COLO668 (cell line): ENCODE results near the gene FCN2.

ENCODE experiments used
- DNase-seq: peaks from one replicate; lab custom pipeline; 2025; ENCODE audit not compliant: unreplicated experiment; lab: John Stamatoyannopoulos, UW

Gene FCN2

GRCh38 chr9:134929193-134930158 lies 48.9 kb downstream of the FCN2 start:
- DNase-seq = no peak

DNA sequence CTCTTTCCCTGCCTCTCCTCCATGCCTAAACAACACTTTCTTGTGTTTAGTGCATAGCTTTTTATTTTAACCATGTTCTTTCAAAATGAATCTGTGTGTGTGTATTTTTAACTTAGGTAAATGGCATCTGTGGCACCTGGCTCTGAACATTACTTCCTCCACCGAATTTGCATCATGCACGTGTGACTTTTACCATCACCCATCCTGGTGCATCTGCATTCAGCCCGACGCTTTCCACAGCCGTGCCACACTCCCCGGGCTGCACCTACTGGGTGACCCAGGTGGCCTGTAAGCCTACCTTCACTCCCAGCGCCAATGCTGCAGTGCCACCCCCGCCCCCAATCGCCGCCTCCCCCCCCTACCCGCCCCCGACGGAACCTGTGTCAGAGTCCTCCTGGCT lies 49.8 kb downstream of the FCN2 start:
- no peak for DNase-seq

DNA sequence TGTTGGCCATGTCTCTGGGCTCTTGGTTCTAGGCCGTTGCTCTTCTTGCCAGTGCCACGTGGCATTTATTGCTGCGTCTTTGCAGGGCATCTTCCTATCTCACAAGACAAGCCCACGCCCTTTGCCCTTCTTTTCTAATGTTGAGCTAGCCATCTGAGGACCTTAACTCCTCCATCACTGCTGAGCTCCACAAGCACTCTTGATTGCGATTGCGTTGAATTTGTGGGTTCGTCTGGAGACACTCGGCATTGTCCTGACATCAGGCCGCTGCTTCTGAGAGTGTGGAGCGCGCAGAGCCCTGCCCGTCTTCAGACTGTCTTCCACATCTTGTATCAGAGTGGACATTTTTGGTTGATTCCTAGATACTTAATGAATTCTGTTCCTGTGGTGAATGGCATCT lies 51.6 kb downstream of the FCN2 start:
- DNase-seq = no peak

DNA sequence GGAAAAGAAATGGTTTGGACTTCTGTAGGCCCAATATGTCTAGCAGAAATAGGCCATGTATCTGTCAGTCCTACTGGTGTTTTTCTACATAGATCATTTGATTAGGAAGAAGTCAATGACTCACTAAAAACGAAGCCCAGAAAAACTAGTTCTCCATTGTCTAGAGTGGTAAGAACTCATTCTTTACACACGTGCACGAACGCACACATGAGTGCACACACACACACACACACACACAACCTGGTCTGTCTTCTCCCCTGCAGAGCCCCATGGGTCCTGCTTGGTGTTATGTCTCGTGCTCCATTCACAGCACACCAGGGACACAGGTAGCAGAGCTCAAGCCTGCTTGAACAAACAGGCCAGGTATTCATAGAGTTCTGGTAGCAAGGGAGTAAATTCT lies 52.0 kb downstream of the FCN2 start:
- no peak for DNase-seq

DNA sequence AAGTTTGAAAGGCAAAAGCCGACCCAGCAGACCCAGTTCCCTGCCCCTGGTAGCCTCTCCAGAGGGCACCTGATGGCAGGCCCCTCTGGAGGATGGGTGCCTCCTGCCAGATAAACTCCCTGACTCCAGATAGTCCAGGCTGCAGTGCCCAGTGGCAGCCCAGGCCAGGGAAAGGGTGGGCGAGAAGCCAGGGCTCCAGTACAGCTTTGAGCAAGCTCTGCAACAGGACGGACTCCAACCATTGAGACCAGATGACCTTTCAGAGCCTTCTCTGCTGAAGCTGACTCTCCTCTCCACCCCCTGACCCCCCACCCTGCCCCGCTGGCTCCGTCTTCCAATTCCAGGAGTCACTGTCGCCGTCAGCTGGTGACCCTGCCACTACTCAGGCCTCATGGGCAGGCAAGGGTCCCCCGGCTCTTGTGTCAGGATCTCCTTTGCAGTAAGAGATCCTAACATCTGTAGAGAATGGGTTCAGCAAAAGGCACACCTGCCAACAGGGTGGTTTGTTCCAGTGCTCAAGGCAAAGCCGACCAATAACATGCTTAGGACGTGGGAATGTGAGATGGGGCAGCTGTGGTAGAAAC lies 52.6 kb downstream of the FCN2 start:
- no peak for DNase-seq

- no peak for DNase-seq
These were observed 54.5 kb downstream of the FCN2 start for GRCh38 chr9:134935056-134935640.

DNA sequence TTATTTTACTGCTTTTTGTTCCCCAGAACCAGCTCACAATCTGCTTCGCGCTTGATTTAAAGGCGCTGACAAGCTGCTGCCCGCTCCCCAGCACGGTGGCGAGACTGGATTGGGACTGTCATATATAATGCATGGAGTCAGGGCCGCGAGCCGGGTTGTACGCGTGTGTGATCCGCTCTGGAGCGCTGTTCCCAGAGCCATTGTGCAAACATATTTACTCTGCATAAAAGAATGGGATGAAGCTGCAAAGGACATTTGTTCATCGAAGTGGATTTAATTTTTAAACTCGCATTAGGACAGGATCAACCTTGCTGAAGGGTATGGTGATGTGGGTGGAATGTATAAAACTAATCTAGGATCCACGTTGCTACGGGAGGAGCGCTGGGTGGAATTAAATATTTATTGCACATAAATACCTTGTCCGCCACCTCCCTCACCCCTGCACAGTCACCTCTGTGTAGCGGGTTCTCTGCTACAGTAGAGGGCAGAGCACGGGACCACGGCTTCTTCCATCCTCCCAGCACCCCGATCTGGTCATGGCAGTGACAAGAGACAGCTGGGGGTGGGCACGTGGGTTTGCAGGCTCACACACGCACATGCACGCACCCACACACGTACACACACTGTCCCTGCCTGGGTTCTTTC lies 55.2 kb downstream of the FCN2 start:
- no peak for DNase-seq

- no peak for DNase-seq
These were observed 55.9 kb downstream of the FCN2 start for GRCh38 chr9:134936346-134937163.
